Small intestine (tissue), 7 donors: ENCODE results near the gene MEG3. TPM values are rescaled to one million over a fixed set of nuclear protein-coding genes. Genes with fewer than 3 reads are reported as not detected.

Source experiments
- DNase-seq, 2 donors: peaks; one replicate each; pipeline versions ENCODE4 v3.0.0 to v3.0.0-alpha.2; 2013
- FAIRE-seq: peaks from 2 replicates; lab custom pipeline; 2012; peaks lifted over from hg19 to GRCh38; lab: Jason Lieb, UNC
- H3K27ac ChIP-seq, 3 donors: one replicate each; pipeline ENCODE4 v1.5.1; 2013; ENCODE audit warnings: low read length in 2 of 3, mild to moderate bottlenecking in 2 of 3, control low read depth in 1 of 3, inconsistent platforms in 1 of 3, low read depth in 1 of 3, moderate library complexity in 1 of 3
- H3K27me3 ChIP-seq, 3 donors: one replicate each; pipeline ENCODE4 v1.6.1; 2013; ENCODE audit warnings: low read length in 3 of 3, inconsistent platforms in 1 of 3; ENCODE audit not compliant: control insufficient read depth in 3 of 3, insufficient read depth in 3 of 3
- H3K36me3 ChIP-seq, 3 donors: one replicate each; pipeline ENCODE4 v1.6.1; 2013; ENCODE audit warnings: low read length in 3 of 3, inconsistent platforms in 1 of 3, low read depth in 1 of 3, mild to moderate bottlenecking in 1 of 3, moderate library complexity in 1 of 3; ENCODE audit not compliant: control insufficient read depth in 3 of 3, insufficient read depth in 2 of 3
- H3K4me1 ChIP-seq, 3 donors: one replicate each; pipeline ENCODE4 v1.6.1; 2013; ENCODE audit warnings: low read length in 2 of 3, inconsistent platforms in 1 of 3, low read depth in 1 of 3, mild to moderate bottlenecking in 1 of 3, moderate library complexity in 1 of 3; ENCODE audit not compliant: control insufficient read depth in 3 of 3, insufficient read depth in 2 of 3
- H3K4me3 ChIP-seq, 3 donors: one replicate each; pipeline ENCODE4 v1.5.1; 2013; ENCODE audit warnings: low read length in 3 of 3, control low read depth in 1 of 3, inconsistent platforms in 1 of 3, low read depth in 1 of 3, mild to moderate bottlenecking in 1 of 3, moderate library complexity in 1 of 3
- H3K9me3 ChIP-seq, 2 donors: one replicate each; pipeline ENCODE4 v1.6.1; 2013; ENCODE audit warnings: low read depth in 1 of 2, low read length in 1 of 2; ENCODE audit not compliant: control insufficient read depth in 2 of 2, insufficient read depth in 1 of 2
- WGBS, 3 donors: extraction: QIAGEN DNeasy Blood & Tissue Kit; methylation state at CpG; one replicate each; pipeline ENCODE4 v1.1.7; 2013; 5-methylcytosine and 5-hydroxymethylcytosine counted together
- polyA plus RNA-seq, 4 donors: library from polyadenylated mRNA; stranded (reverse) in 3 of 4; unstranded in 1 of 4; fragments of 200-250 nt in 3 of 4; fragments of 120-200 nt in 1 of 4; gene quantifications; one replicate each; pipeline versions ENCODE4 v1.2.1 to v1.2.3, GENCODE V29; 2013
- donor health status: healthy with polysubstance abuse.
- donor health status: control.
- donor health status: control.
- donor health status: Bipolar disorder and iron deficiency.
- donor health status: healthy.

The MEG3 gene
- polyA plus RNA-seq, 4 donors = 5.1 to 86.5 (median 14.6) TPM

DNA sequence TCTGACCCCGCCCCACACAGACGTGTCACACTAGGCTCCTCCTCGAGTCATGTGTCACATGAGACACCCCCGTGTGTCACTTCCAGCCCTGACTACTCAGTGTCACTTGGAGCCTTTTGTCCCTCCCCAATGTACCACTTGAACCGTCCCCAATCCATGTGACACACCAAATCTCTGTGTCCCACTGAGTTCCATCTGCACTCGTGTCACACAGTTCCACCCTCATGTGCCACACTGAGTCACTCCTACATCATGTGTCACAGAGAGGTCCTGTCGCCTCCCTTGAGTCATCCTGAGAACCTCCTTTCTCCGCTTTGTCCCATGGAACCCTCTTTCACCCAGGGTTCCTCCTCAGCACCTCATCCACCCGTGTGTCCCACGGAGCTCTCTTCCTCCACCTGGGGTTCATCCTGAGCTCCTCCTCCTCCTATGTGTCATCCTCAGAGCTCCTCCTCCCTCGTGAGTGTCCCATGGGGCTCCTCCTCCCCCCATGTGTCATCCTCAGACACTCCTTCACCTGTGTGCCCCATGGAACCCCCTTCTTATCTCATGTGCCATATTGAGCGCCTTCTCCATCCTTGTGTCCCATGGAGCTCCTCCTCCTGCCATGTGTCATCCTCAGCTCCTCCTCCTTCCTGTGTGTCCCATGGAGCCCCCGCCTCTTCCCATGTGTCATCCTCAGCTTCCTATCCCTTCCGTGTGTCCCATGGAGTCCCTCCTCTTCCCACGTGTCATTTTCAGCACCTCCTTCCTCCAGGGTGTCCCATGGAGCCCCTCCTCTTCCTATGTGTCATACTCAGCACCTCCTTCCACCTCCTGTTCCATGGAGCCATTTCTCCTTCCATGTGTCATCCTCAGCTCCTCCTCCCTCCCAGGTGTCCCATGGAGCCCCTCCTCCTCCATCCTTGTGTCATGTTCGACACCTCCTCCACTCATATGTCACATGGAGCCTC is 45.6 kb downstream of the MEG3 start:
- no peaks in the 10 kb centered on the region for H3K4me1 ChIP-seq
- FAIRE-seq (no peak), DNase-seq (no peak)
- H3K4me3 ChIP-seq = no peak overlapping the region
- H3K27me3 ChIP-seq = no peaks in the 10 kb centered on the region
- no peaks in the 10 kb centered on the region for H3K36me3 ChIP-seq
- H3K9me3 ChIP-seq = no peaks in the 10 kb centered on the region
- 64 to 75% (median 66%) methylated on average over 15 to 16 of the region's 16 CpGs for WGBS, 3 donors
- no peak overlapping the region for H3K27ac ChIP-seq

DNA sequence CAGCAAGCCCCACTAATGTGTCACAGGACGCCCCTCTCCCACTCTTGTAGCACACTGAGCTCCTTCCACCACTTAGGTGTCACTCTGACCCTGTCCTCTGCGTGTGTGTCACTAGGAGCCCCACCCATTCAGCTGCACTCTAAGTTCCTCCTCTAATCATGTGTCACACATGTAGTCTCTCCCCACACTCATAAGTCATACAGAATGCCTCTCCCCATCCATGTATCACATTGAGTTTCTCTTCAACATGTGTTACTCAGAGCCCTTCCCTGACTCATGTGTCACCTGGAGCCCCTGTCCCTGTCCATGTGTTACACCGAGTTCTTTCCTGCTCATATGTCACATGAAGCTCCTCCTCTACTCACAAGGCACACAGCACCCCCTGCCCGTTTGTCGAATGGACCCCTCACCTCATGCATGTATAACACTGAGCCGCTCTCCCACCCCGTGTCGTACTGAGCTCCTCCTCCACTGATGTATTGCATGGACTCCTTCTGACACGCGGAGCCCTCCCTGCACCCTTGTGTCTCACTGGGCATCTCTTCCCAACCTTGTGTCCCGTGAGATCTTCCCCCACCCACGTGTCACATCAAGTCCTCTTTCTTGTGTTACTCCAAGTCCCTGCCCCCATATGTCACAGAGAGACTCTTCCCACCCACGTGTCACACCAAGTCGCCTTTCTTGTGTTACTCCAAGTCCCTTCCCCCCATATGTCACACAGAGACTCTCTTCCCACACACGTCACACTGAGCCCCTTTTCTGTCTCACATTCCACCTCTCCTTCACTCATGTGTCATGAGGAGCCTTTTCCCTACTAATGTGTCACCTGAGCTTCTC is 46.6 kb downstream of the MEG3 start:
- no peak for DNase-seq
- no peaks in the 10 kb centered on the region for H3K9me3 ChIP-seq
- no peaks in the 10 kb centered on the region for H3K4me1 ChIP-seq
- no peaks in the 10 kb centered on the region for H3K27me3 ChIP-seq
- H3K4me3 ChIP-seq = no peak overlapping the region
- WGBS, 3 donors = 73 to 79% (median 76%) methylated on average over 15 of the region's 15 CpGs
- no peak for FAIRE-seq
- H3K36me3 ChIP-seq = no peaks in the 10 kb centered on the region
- H3K27ac ChIP-seq = no peak overlapping the region

DNA sequence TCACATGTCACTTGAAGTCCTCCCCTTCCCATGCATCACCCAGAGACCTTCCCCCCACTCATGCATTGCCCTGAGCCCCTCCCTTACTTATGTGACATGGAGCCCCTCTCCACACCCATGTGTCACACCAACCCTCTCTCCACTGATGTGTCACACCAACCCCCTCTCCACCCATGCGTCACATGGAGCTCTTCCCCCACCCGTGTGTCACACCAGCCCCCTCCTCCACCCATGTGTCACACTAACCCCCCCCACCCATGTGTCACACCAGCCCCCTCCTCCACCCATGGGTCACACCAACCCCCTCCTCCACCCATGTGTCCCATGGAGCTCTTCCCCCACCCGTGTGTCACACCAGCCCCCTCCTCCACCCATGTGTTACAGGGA is 47.2 kb downstream of the MEG3 start:
- Histone ChIP-seq H3K27me3 (no peaks in the 10 kb centered on the region), H3K27ac (no peak overlapping the region), H3K4me3 (no peak overlapping the region), H3K4me1 (no peaks in the 10 kb centered on the region), H3K36me3 (no peaks in the 10 kb centered on the region), H3K9me3 (no peaks in the 10 kb centered on the region)
- FAIRE-seq = no peak
- 60 to 67% (median 64%) methylated on average over 3 of the region's 3 CpGs for WGBS, 3 donors
- DNase-seq = no peak

DNA sequence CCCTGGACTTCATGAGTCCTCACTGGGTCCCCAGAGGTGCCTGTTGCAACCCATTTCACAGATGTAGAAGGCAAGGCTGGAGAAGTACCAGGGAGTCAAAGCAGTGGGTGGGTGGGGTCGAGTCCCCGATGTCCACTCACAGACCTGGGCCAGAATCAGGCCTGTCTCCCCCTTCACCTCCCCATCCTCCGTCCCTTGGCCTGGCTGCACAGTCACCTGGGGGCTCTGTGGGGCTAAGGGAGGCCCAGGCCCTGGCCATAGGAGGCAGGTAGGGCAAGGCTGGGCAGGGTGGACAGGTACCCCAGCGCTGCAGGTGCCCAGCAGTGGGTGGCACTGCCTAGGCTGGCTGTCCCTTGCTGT is 48.1 kb downstream of the MEG3 start:
- no peak overlapping the region for H3K27ac ChIP-seq
- H3K4me1 ChIP-seq = no peaks in the 10 kb centered on the region
- 85 to 91% (median 90%) methylated on average over 4 of the region's 4 CpGs for WGBS, 3 donors
- H3K4me3 ChIP-seq = no peak overlapping the region
- H3K9me3 ChIP-seq = no peaks in the 10 kb centered on the region
- no peak for FAIRE-seq
- DNase-seq = no peak
- H3K36me3 ChIP-seq = no peaks in the 10 kb centered on the region
- no peaks in the 10 kb centered on the region for H3K27me3 ChIP-seq

DNA sequence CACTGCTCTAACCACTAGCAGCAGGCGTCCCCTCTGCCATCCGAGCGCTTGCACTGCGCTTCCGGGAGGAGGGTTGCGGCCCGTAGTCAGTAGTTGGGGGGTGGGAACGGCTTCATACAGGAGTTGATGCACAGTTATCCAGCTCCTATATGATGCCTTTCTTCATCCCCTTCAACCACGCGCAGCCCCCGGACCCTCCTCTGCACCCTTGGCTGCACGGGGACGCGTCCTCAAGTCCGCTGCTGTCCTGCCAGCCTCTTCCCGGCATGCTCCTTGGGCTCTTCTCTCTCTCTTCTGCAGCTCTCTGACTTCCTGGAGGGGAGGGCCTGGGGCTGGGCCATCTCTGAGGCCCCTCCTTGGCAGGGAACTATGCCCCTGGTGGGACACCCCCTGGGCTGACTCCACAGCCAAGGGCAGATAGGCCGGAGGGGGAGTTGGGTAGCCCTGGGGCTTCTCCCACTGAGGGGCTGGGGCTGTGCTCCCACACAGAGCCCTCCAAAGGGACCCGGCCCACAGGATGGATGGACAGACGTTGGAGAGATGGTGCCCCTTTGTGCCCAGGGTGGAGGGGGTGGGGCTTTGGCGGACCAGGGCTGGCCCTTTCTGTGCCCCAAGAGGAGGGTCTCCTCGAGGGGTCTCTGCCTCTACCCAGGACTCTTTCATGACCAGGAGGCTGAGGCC is 48.6 kb downstream of the MEG3 start:
- no peak for DNase-seq
- H3K4me1 ChIP-seq = no peaks in the 10 kb centered on the region
- H3K27ac ChIP-seq = no peak overlapping the region
- H3K4me3 ChIP-seq = no peak overlapping the region
- H3K36me3 ChIP-seq = no peaks in the 10 kb centered on the region
- H3K9me3 ChIP-seq = no peaks in the 10 kb centered on the region
- 84 to 85% (median 85%) methylated on average over 20 to 21 of the region's 21 CpGs for WGBS, 3 donors
- no peaks in the 10 kb centered on the region for H3K27me3 ChIP-seq
- FAIRE-seq = no peak

DNA sequence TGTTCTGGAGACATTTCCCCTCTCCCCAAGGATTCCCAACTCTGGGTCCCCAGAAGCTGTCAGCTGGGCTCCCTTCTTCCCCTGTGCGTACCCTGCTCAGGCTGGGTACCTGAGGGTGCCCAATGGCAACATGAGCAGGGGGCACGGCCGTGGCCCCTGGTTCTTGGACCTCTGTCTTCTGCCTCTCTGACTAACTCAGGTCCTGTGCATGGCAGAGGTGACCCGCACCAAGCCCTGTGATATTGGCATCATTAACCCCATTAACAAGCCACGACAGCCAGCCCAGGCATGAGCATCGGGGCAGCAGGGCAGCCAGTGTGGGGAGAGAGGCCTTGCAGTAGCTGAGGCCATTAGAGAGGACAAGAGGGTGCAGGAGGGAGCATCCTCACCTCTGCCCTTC is 49.2 kb downstream of the MEG3 start:
- Histone ChIP-seq H3K4me1 (no peaks in the 10 kb centered on the region), H3K36me3 (no peaks in the 10 kb centered on the region), H3K27me3 (no peaks in the 10 kb centered on the region), H3K27ac (no peak overlapping the region), H3K4me3 (no peak overlapping the region), H3K9me3 (no peaks in the 10 kb centered on the region)
- DNase-seq (no peak), FAIRE-seq (no peak)
- 72 to 86% (median 76%) methylated on average over 6 of the region's 6 CpGs for WGBS, 3 donors

DNA sequence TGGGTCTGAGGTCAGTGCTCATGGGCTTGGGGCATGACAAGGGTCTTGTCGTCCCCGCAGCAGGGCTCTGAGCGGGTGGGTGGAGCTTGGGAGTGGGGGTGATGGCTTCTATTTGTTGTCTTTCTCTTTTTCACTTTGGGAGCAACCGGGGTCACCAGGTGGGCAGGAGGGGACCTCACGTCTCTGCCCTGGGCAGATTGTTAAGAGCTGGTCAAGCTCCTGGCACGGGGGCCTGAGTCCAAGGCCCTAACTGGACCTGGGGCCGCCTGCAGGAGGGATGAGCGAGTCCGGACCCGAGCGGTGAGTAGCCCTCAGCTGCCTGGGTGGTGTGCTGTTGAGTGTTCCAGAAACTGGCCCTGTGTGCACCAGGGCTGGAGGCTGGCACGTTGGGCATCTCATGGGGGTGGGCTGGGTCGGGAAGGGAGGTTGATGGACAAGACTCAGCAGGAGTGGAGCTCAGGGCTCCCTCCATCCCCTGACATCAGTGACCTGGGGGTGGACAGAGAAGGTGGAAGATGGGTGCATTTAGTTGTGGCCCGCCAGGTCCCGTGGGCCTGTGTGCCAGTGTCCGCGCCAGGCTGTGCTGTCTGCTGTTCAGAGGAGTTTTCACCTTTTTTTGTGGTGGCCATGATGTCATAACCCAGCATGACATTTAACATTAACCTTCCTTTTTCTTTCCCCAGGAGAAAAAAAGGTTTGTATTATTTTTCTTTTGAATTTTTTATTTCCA is 50.1 kb downstream of the MEG3 start:
- Histone ChIP-seq H3K4me3 (no peak overlapping the region), H3K36me3 (no peaks in the 10 kb centered on the region), H3K27ac (no peak overlapping the region), H3K9me3 (no peaks in the 10 kb centered on the region), H3K4me1 (no peaks in the 10 kb centered on the region), H3K27me3 (no peaks in the 10 kb centered on the region)
- WGBS, 3 donors = 78 to 82% (median 81%) methylated on average over 16 to 17 of the region's 17 CpGs
- no peak for DNase-seq
- FAIRE-seq = no peak
